Measurements from ENCODE around the gene RAP1GAP2. TPM values are rescaled to one million over a fixed set of nuclear protein-coding genes. Genes with fewer than 3 reads are reported as not detected.

RAP1GAP2 gene
- total RNA-seq, 2 experiments from 2014 or later: 11.3 to 28.2 TPM

- CTCF ChIA-PET (ENCODE audit: unreplicated experiment): no interaction called here
- no peak overlapping the region for H3K4me2 ChIP-seq (ENCODE audit: low read length)
- H3K4me3 ChIP-seq (ENCODE audit: low read depth, low read length, poor library complexity, severe bottlenecking): no peak overlapping the region
- POLR2A ChIA-PET: interaction anchor here (0.7 kb wide), 1 partner anchor 54 kb away, joined by 3 read pairs; no protein-coding TSS in a partner anchor
- intact Hi-C loops (cut with micrococcal nuclease; ENCODE audit: unreplicated experiment): no loop called here
- H3K9me2 ChIP-seq (ENCODE audit: insufficient read depth, low read length): no peaks in the 10 kb centered on the region
- no TSS peak for BruUV-seq (replicated peaks)
- H3K79me2 ChIP-seq (ENCODE audit: insufficient read depth, low read depth, low read length): no peaks in the 10 kb centered on the region
- no peak for DNase-seq (ENCODE audit: low spot score)
- no peaks in the 10 kb centered on the region for H3K9me3 ChIP-seq (ENCODE audit: low read length)
- H2AFZ ChIP-seq (ENCODE audit: low read length): no peak overlapping the region
- no peak overlapping the region for H3K27ac ChIP-seq (ENCODE audit: low read depth, low read length, poor library complexity, severe bottlenecking)
- TF ChIP-seq EZH2phosphoT487 (IDR thresholded peaks at IDR 0.05; ENCODE audit: borderline replicate concordance, low read depth, low read length) (no peak), CTCF (conservative IDR thresholded peaks at IDR 0.05; ENCODE audit: low read length) (no peak)
- H3K36me3 ChIP-seq (ENCODE audit: insufficient read depth, low read length): no peaks in the 10 kb centered on the region
- no peaks in the 10 kb centered on the region for H4K20me1 ChIP-seq (ENCODE audit: insufficient read depth, low read length)
- H3K4me1 ChIP-seq (ENCODE audit: insufficient read depth, low read length, poor library complexity, severe bottlenecking): no peaks in the 10 kb centered on the region
These were observed 120.2 kb downstream of the RAP1GAP2 start for GRCh38 chr17:2916461-2916860.

- Histone ChIP-seq H4K20me1 (ENCODE audit: insufficient read depth, low read length) (no peaks in the 10 kb centered on the region), H3K9me3 (ENCODE audit: low read length) (no peaks in the 10 kb centered on the region), H2AFZ (ENCODE audit: low read length) (no peak overlapping the region), H3K4me3 (ENCODE audit: low read depth, low read length, poor library complexity, severe bottlenecking) (no peak overlapping the region), H3K79me2 (ENCODE audit: insufficient read depth, low read depth, low read length) (no peaks in the 10 kb centered on the region), H3K4me2 (ENCODE audit: low read length) (no peak overlapping the region), H3K36me3 (ENCODE audit: insufficient read depth, low read length) (no peaks in the 10 kb centered on the region), H3K9me2 (ENCODE audit: insufficient read depth, low read length) (no peaks in the 10 kb centered on the region), H3K4me1 (ENCODE audit: insufficient read depth, low read length, poor library complexity, severe bottlenecking) (no peaks in the 10 kb centered on the region), H3K27ac (ENCODE audit: low read depth, low read length, poor library complexity, severe bottlenecking) (no peak overlapping the region)
- intact Hi-C loops (cut with micrococcal nuclease; ENCODE audit: unreplicated experiment): no loop called here
- ChIA-PET POLR2A (no interaction called here), CTCF (ENCODE audit: unreplicated experiment) (no interaction called here)
- no TSS peak for BruUV-seq (replicated peaks)
- TF ChIP-seq CTCF (conservative IDR thresholded peaks at IDR 0.05; ENCODE audit: low read length) (no peak), EZH2phosphoT487 (IDR thresholded peaks at IDR 0.05; ENCODE audit: borderline replicate concordance, low read depth, low read length) (no peak)
- no peak for DNase-seq (ENCODE audit: low spot score)
These were observed 125.2 kb downstream of the RAP1GAP2 start for GRCh38 chr17:2921443-2921842.

- intact Hi-C loops (cut with micrococcal nuclease; ENCODE audit: unreplicated experiment): no loop called here
- BruUV-seq (replicated peaks): no TSS peak
- TF ChIP-seq EZH2phosphoT487 (IDR thresholded peaks at IDR 0.05; ENCODE audit: borderline replicate concordance, low read depth, low read length): no peak
- TF ChIP-seq CTCF (conservative IDR thresholded peaks at IDR 0.05; ENCODE audit: low read length): no peak
These were observed 128.0 kb downstream of the RAP1GAP2 start for GRCh38 chr17:2924211-2924610.

More at GRCh38 chr17:2924211-2924610, 128.0 kb downstream of the RAP1GAP2 start:
- ChIA-PET POLR2A (interaction anchor here (0.8 kb wide), 1 partner anchor 49 kb away, joined by 4 read pairs; no protein-coding TSS in a partner anchor), CTCF (ENCODE audit: unreplicated experiment) (no interaction called here)
- Histone ChIP-seq H4K20me1 (ENCODE audit: insufficient read depth, low read length) (no peaks in the 10 kb centered on the region), H3K36me3 (ENCODE audit: insufficient read depth, low read length) (no peaks in the 10 kb centered on the region), H3K4me3 (ENCODE audit: low read depth, low read length, poor library complexity, severe bottlenecking) (no peak overlapping the region), H3K4me2 (ENCODE audit: low read length) (no peak overlapping the region), H3K9me3 (ENCODE audit: low read length) (no peaks in the 10 kb centered on the region), H3K9me2 (ENCODE audit: insufficient read depth, low read length) (no peaks in the 10 kb centered on the region), H3K27ac (ENCODE audit: low read depth, low read length, poor library complexity, severe bottlenecking) (no peak overlapping the region), H2AFZ (ENCODE audit: low read length) (no peak overlapping the region), H3K79me2 (ENCODE audit: insufficient read depth, low read depth, low read length) (no peaks in the 10 kb centered on the region), H3K4me1 (ENCODE audit: insufficient read depth, low read length, poor library complexity, severe bottlenecking) (peaks cover 6% of the 10 kb centered on the region)
- no peak for DNase-seq (ENCODE audit: low spot score)
